Islet of Langerhans (tissue), 1 donor: ENCODE measurements around the gene SERGEF.
A peak's percentile ranks its signal among the peaks of the same experiment; 100 is the strongest.
"Not testable (repeated sequence)": the region's sequence is repeated elsewhere in the genome, so short reads cannot be mapped to it uniquely, and the experiment has no call there.

Experiments used
- FAIRE-seq: peaks from one replicate; lab custom pipeline; 2011; peaks lifted over from hg19 to GRCh38; lab: Jason Lieb, UNC

The SERGEF gene

DNA sequence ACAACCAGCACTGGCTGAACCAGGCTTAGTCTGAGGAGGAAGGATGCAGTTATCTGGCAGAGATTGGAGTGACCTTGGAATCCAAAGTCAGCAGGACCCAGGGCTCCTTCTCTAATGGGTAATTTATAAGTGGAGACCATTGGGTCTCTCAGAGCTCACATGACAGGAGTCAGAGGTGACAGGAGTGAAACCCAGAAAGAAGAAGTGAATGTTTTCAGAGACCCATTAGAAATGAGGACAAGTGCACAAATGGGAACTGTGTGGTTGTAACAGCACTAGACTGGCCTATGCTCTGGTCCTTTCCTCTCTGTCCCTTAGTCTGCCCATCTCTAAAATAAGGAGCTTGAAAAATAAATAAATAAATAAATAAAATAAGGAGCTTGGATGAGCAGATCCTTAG is 107.4 kb downstream of the SERGEF start:
- no peak for FAIRE-seq

DNA sequence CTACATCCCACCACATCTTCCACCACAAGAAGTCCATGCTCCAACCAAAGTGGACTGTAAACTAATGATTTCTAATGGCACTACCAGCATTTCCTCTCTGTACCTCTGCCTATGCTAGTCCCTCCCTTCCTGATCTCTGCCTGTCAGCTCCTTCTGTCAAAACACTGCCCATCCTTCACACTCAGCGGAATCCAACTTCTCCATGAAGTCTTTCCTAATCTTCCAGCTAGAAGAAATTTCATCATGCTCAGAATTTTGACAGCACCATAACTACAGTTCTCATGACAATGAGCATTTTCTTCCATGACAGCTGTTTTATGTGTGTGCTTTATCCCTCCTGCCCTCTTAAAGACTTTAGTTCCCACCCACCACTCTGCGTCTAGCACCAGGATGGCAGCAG is 111.4 kb downstream of the SERGEF start:
- FAIRE-seq = no peak

DNA sequence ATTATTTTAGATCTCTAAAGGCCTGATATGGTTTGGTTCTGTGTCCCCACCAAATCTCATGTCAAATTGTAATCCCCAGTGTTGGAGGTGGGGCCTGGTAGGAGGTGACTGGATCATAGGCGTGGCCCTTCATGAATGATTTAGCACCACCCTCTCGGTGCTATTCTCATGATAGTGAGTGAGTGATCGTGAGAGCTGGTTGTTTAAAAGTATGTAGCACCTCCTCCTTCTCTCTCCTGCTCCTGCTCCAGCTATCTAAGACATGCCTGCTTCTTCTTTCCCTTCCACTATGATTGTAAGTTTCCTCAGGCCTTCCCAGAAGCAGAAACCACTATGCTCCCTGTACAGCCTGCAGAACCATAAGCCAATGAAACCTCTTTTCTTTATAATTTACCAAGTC is 114.1 kb downstream of the SERGEF start:
- FAIRE-seq = no peak

DNA sequence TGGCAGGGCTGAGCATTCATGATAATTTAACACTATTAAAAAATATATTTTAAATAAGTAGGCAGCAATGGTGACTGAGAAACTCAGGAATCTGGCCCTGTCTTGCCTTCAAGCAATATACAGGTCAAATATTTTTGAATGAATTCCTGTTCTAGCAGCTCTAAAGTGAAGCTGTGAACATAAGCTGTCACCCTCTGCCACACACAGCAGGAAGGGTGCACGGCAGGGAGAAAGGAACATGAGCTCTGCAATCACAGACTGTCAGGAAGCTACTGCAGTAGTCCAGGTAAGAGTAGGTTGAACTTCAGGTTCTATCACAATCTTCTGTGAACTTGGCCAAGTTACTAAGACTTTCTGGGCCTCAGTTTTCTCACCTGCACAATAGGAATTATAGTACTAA is 114.8 kb downstream of the SERGEF start:
- no peak for FAIRE-seq

DNA sequence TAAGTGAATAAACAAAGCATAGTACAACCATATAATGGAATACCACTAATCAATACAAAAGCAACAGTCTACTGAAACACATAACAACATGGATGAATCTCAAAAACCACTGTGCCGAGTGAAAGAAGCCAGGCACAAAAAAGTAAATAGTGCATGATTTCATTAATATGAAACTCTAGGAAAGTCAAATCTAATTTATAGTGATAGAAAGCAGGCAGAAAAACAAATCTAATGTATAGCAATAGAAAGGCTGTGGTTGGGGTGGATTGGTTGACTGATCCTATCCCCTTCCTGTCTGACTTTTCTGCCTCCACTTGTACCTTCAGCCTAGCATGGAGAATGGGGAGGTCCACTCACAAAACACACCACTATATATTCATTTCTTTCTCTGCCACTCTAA is 115.4 kb downstream of the SERGEF start:
- no peak for FAIRE-seq

DNA sequence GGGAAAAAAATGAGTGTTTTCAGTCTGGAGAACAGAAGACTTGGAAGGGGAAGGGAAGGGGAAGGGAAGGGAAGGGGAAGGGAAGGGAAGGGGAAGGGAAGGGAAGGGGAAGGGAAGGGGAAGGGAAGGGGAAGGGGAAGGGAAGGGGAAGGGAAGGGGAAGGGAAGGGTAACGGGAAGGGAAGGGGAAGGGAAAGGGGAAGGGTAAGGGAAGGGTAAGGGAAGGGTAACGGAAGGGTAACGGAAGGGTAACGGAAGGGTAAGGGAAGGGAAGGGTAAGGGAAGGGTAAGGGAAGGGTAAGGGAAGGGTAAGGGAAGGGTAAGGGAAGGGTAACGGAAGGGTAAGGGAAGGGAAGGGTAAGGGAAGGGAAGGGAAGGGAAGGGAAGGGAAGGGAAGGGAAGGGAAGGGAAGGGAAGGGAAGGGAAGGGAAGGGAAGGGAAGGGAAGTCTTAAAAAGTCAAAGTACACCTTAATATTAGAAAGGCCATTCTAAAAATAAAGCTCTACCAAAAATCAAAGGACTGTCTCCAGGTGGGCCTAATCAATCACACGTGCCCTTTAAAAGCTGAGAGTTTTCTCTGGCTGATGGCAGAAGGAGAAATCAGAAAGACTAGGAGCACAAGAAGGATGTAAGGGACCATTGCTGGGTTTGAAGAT is 116.2 kb downstream of the SERGEF start:
- not testable (repeated sequence) for FAIRE-seq

DNA sequence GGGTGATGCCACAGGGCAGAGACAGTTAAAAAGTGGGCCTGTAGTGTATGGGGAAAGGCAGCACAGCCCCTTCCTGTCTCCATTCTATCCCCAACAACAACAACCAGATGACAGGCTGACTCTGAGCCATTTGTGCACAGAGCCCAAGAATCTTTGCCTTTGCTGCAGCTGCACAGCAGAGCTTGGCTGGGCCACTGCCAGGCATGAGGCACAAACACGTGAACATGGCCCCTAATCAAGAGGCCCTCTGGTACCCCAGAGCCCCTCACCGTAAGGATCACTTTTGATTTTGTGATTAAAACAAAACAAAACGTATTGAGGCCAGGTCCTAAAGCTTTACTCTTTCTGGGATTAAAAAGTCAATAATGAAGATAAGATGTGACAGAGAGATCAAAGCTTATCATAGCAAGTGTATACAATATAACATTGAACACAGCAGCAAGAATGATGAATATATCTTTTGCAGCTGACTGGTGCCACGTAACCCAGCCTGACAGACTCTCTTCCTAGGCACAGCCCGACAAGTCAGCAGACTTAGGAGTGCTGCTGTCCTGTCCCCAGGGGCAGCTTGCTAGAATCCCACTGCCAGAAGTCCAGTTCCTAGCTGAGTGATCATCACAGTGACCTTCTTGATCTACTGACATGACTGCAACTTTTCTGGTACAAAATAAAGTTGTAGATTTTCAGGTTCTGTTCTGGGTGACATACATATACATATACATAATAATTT is 117.8 kb downstream of the SERGEF start:
- no peak for FAIRE-seq

DNA sequence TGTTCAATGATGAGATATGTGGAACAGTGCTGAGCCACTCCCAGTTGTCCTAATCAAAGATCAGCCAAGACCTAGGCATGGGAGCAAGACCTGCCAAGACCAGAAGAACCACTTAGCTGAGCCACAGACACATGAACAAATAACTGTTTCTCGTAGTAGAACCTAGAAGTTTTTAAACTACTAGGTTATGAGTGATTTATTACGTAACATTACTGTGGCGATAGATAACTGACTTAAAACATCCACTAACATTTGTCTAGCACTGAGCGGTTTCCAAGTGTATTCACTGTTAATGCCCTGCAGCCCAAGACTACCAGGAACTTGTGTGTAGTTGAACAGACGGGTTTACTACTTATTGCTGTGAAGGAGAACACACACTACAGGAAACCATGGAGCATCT is 120.4 kb downstream of the SERGEF start:
- no peak for FAIRE-seq

DNA sequence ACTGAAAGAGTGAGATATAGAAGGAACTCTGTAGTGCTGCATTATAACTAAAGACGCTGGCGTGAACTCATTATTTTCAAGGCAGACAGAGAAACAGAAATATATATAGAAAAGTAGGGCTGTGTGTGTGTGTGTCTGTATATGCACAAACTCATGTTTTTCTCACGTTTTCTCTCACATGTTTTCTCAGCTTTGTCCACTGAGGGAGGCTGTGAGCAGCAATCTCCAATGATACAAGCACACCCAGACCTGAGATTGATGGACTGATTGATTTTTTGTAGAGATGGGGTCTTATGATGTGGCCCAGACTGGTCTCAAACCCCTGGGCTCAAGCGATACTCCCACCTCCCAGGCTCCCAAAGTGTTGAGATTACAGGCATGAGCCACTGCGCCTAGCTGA is 122.5 kb downstream of the SERGEF start:
- FAIRE-seq = no peak

DNA sequence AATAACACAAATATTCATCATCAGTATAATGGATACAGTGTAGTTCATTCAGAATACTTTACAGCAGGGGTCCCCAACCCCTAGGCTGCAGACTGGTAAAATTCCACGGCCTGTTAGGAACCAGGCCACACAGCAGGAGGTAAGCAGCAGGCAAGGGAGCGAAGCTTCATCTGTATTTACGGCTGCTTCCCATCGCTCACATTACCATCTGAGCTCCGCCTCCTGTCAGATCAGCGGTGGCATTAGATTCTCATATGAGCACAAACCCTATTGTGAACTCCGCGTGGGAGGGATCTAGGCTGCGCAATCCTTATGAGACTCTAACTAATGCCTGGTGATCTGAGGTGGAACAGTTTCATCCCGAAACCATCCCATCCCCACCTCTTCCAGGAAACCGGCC is 125.1 kb downstream of the SERGEF start:
- FAIRE-seq = no peak

DNA sequence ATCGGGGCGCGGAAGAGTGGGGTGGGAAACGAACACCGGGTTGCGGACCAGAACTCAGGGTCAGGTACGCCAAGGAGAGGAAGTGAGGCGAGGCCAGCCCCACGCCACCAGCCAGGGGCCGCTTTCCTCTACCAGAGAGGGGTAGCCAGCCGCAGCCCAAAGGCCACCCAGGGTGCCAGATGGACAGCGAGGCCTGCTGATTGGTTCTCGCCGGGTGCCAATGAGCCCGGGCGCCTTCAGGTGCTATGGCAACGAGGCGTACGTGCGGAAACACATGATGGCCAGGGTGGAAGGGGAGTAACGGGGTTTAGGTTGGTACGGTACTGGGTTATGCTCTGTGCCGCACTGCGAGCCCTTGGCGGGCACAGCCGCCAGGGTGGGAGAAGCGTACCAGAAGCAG is 128.9 kb downstream of the SERGEF start:
- no peak for FAIRE-seq

DNA sequence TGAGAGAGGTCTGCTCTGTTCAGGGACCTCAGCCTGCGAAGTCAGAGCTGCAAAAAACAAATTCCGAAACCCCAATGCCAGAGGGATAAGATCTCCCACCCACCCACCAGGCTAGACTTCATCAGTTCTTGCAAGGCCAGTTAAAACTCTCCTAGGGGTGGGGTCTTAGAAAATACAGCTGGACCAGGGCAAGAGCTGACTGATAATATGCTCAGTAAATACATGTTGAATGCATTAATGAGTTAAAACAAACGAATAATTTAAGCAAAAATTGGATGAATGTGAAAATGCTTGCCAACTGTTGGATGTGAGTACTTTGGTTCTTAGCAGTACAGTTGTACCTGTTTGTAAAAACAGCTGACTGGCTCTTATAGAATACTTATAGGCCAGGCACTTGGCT is 129.8 kb downstream of the SERGEF start:
- no peak for FAIRE-seq

DNA sequence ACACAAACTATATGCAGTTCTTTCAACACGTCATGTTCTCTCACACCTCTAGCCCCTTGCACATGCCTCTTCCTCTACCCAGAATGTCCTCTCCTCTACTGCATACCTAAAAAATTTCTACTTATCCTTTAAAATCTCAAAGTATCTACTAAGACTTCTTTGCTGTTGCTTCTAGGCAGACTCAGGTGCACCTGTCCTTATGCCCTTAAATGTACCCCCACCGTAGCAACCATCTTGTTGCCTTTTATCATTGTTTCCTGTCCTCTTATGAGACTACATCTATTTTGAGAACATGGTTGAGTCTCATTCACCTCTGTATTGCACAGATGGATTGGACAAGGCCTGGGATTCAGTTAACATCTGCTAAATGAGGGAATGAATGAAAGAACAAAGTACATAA is 134.1 kb downstream of the SERGEF start:
- FAIRE-seq = no peak

DNA sequence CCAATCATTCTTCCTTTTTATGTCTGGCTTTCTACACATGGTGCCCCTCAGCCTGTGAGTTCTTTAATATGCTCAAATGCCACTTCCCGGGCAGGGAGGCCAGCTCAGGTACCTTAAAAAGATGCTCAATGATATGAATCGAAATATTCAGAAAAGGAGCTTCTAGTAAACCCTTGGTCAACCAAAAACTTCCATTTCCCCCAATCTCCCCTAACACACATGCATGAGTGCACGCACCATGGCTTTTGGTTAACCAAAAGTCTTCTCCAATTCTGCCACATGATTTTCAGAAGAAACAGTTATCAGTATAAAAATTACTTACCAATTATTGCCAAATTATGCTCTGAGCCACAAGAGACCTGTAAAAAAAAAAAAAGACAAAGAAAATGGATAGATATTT is 135.0 kb downstream of the SERGEF start:
- FAIRE-seq = no peak

DNA sequence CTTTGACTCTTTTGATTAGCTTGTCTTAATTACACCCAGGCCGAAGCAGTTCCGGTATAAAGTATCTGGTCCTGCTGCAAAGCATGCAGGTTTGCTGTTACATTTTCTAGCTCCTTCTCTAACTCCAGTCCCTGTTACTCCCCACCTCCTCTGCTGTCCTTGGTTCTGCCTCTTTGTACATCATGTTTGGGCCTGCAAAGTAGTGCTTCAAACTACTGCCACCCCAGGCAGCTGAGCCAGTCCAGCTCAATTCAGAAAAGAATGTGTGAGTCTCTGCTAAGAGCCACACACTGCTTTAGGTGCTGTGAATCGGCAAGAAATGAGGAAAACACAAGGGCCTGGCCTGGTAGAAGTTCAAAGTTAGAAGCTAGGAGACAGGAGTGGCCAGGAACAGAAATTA is 136.0 kb downstream of the SERGEF start:
- FAIRE-seq = no peak

DNA sequence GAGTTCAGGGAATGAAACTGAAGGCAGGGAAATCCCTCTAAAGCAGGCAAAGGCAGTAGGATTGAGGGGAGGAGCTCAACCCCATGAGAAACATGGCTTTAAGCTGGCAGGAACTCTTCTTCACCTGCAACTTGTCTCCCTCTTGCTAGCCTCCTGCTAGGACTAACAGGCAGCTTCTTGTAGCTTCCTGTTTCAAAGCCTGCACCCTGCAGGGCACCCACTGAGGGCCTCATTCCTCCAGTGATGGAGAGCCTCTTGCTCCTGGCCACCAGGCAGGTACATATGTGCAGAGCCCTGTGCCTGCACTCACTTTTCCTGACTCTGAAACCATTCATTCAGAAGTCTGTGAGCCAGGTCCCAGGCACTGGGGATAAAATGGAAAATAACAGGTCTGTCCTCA is 137.0 kb downstream of the SERGEF start:
- no peak for FAIRE-seq

DNA sequence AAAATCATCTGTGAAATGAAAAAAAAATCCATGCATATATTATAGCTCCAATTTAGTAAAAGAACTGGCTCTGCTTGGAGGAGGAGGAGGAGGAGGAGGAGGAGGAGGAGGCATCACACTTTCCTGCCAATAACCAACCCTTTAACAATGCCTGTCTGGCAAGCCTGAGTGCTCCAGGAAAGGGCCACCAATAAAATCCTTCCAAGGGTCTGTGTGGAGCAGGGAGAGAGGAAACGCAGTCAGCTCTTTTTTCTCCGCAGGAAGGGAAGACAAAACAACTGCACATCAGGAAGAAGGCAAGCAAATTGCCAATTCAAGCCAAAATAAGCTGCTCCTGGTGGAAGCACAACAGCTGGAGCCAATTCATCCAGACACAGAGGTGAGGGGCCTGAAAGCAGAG is 139.3 kb downstream of the SERGEF start:
- no peak for FAIRE-seq

DNA sequence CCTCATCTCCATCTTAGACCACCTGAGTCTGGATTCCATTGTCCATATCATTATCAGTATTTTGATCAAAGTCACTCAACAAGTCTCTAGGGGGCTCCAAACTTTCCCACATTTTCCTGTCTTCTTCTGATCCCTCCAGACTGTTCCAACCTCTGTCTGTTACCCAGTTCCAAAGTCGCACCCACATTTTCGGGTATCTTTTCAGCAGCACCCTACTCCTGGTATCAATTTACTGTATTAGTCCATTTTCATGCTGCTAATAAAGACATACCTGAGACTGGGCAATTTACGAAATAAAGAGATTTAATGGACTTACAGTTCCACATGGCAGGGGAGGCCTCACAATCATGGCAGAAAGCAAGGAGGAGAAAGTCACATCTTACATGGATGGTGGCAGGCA is 144.4 kb downstream of the SERGEF start:
- FAIRE-seq = not testable (repeated sequence)

DNA sequence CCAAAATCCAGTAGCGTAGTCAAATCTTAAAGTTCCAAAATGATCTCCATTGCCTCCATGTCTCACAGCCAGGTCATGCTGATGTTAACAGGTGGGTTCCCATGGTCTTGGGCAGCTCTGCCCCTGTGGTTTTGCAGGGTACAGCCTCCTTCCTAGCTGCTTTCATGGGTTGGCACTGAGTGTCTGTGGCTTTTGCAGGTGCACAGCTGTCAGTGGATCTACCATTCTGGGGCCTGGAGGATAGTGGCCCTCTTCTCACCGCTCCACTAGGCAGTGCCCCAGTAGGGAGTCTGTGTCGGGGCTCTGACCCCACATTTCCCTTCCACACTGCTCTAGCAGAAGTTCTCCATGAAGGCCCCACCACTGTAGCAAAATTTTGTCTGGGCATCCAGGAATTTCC is 145.5 kb downstream of the SERGEF start:
- FAIRE-seq = no peak

DNA sequence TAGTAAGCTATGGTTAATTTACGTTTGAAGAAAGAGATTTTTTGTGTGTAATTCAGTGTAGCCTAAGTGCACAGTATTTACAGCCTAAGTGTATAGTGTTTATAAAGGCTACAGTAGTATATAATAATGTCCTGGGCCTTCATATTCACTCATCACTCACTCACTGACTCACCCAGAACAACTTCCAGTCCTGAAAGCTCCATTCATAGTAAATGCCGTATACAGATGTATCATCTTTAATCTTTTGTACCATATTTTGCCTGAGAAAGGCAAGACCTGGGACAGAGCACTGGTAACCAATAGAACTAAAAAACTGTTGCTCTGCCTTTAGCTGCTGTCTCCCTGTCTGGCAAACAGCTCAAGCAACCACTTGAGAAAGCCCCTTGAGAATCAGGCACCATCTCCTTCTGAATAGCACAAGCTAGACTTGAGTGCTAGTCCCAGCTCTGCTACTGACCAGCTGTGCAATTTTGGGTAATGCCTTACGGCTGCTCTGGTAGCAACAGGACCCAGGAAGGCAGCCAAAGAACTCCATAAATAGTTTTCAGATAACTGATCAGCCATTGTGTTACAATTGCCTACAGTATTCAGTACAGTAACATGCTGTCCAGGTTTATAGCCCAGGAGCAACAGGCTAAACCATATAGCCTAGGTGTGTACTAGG is 146.9 kb downstream of the SERGEF start:
- no peak for FAIRE-seq

DNA sequence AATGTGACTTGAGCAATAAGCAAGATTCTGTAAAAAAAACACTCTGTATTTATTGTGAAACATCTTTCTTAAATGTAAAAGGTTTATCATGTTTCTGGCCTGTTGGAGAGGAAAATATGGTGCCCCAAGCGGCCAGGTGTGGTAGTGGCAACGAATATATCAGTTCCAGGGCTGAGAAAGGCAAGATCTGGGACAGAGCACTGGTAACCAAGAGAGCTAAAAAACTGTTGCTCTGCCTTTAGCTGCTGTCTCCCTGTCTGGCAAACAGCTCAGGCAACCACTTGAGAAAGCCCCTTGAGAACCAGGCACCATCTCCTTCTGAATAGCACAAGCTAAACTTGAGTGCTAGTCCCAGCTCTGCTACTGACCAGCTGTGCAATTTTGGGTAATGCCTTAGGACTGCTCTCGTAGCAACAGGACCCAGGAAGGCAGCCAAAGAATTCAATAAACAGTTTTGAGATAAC is 148.3 kb downstream of the SERGEF start:
- FAIRE-seq = peak; percentile 65

DNA sequence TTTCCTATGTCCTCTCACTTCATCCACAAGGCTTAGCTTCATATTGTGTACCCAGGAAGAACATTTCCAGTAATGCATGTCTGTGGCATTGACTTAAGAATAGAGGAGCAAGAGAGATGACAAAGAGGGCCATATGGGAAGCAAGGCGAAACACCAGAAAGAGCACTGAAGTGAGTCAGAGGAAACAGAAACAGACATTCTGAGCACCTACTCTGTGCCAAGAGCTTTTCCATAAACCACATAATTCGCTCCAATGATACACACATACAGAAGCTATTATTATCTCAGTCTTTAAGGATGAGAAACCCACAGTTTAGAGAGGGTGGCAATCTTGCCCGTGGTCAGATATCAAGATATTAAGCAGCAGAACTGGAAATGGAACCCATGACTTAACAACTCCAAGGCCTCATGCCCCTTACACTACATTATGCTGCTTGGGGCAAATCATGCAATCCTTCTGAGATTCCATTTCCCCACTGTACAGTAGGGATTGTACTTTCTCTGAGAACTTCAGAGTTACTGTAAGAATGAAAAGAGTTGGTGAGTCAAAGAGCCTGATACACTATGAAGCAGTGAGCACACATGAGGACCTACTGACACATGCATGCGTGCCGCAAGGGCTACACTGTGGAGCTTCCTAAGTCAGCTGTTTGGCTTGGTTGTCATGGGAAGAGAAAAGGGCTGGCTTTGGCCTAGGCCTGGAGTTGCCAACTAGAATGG is 151.7 kb downstream of the SERGEF start:
- no peak for FAIRE-seq

DNA sequence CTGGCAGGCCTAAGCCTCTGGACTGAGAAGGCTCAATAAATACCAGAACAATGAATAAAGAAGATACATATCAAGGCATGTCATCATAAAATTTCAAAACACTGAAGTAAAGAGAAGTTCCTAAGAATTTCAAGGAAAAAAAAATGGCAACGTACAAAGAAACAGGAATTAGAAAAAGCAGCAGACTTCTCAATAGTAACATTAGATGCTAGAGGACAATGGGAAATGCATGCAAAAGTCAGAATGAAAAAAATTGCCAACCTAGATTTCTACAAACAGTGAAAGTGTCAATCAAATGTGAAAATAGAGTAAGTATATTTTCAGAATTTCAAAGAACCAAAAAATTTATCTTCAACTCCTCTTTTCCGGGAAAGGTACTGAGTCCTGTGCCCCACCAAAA is 153.3 kb downstream of the SERGEF start:
- no peak for FAIRE-seq
